ENCODE measurements around the gene NTM.
A peak's percentile ranks its signal among the peaks of the same experiment; 100 is the strongest.

DNA sequence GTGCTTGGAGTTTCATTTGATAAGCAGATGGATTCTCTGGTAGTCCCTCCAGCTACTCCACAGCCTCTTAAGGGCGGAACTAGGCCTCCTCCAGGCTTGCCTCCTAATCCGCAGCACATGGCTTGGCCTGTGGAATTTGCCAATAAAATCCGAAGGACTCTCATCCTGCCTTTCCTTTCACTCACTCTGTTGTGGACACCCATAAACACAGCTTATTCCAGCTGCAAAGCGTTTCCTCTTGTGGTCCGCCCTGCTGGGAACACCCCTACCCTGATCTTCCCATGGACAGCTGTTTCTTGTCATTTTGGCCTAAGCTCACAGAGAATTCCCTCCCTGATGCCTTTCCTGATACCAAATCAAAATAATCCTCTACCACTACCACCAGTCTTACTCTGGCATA is 546.2 kb downstream of the NTM start:
- TF ChIP-seq, protein P1, sequence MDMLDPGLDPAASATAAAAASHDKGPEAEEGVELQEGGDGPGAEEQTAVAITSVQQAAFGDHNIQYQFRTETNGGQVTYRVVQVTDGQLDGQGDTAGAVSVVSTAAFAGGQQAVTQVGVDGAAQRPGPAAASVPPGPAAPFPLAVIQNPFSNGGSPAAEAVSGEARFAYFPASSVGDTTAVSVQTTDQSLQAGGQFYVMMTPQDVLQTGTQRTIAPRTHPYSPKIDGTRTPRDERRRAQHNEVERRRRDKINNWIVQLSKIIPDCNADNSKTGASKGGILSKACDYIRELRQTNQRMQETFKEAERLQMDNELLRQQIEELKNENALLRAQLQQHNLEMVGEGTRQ (IDR thresholded peaks at IDR 0.05; ENCODE audit: low read length): no peak
- no peak for TF ChIP-seq ASH2L (IDR thresholded peaks at IDR 0.05; ENCODE audit: low read length)
- TF ChIP-seq, protein P2, sequence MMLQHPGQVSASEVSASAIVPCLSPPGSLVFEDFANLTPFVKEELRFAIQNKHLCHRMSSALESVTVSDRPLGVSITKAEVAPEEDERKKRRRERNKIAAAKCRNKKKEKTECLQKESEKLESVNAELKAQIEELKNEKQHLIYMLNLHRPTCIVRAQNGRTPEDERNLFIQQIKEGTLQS (IDR thresholded peaks at IDR 0.05; ENCODE audit: insufficient read depth, low read depth, low read length): no peak
- no peak for TF ChIP-seq GABPA (IDR thresholded peaks at IDR 0.05; ENCODE audit: borderline replicate concordance, insufficient read depth, low read length)
- TF ChIP-seq SRF (IDR thresholded peaks at IDR 0.05; ENCODE audit: low read depth, low read length): no peak
- no peak for TF ChIP-seq TAF1 (IDR thresholded peaks at IDR 0.05; ENCODE audit: low read depth, low read length)
- TF ChIP-seq, protein P3, sequence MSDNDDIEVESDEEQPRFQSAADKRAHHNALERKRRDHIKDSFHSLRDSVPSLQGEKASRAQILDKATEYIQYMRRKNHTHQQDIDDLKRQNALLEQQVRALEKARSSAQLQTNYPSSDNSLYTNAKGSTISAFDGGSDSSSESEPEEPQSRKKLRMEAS (IDR thresholded peaks at IDR 0.05): 0 out of 2 replicates have a peak, but pooled peaks have one; percentile 12
- no peak for TF ChIP-seq YY1 (IDR thresholded peaks at IDR 0.05; ENCODE audit: low read depth, low read length)
- TF ChIP-seq CHD2 (IDR thresholded peaks at IDR 0.05; ENCODE audit: low read length): no peak
- TF ChIP-seq RAD21 (IDR thresholded peaks at IDR 0.05 in 1 of 2, conservative IDR thresholded peaks at IDR 0.05 in 1 of 2; ENCODE audit: low read depth in 2 of 2, low read length in 2 of 2): no peak
- no peak for TF ChIP-seq EZH2 (IDR thresholded peaks at IDR 0.05; ENCODE audit: low read depth, low read length, severe bottlenecking)
- TF ChIP-seq, protein P4, sequence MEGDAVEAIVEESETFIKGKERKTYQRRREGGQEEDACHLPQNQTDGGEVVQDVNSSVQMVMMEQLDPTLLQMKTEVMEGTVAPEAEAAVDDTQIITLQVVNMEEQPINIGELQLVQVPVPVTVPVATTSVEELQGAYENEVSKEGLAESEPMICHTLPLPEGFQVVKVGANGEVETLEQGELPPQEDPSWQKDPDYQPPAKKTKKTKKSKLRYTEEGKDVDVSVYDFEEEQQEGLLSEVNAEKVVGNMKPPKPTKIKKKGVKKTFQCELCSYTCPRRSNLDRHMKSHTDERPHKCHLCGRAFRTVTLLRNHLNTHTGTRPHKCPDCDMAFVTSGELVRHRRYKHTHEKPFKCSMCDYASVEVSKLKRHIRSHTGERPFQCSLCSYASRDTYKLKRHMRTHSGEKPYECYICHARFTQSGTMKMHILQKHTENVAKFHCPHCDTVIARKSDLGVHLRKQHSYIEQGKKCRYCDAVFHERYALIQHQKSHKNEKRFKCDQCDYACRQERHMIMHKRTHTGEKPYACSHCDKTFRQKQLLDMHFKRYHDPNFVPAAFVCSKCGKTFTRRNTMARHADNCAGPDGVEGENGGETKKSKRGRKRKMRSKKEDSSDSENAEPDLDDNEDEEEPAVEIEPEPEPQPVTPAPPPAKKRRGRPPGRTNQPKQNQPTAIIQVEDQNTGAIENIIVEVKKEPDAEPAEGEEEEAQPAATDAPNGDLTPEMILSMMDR (IDR thresholded peaks at IDR 0.05; ENCODE audit: control extremely low read depth in 1 of 3, insufficient read depth in 1 of 3, low read depth in 1 of 3, low read length in 3 of 3): no peak
- TF ChIP-seq JUN (IDR thresholded peaks at IDR 0.05; ENCODE audit: low read depth, low read length): no peak
- TF ChIP-seq HDAC6 (IDR thresholded peaks at IDR 0.05; ENCODE audit: low read depth, low read length): no peak
